GM12878 (cell line): ENCODE measurements around the gene PFKFB2. TPM values are rescaled to one million over a fixed set of nuclear protein-coding genes. Genes with fewer than 3 reads are reported as not detected.
A peak's percentile ranks its signal among the peaks of the same experiment; 100 is the strongest.

Experiments used
- BMI1 ChIP-seq: fragments of 450-650 bp; IDR thresholded peaks from 2 replicates; pipeline ENCODE4 v1.6.1; 2016; ENCODE audit warnings: mild to moderate bottlenecking, moderate library complexity, borderline replicate concordance
- CHD4 ChIP-seq: fragments of 200-600 bp; sonication (generic); IDR thresholded peaks from 2 replicates; pipeline ENCODE4 v1.6.1; 2016; ENCODE audit warnings: mild to moderate bottlenecking
- EP300 ChIP-seq, 2 experiments: fragments of 150-350 bp in 1 of 2; IDR thresholded peaks; 2 replicates each; pipeline ENCODE4 v1.6.1; 2011 to 2012; ENCODE audit warnings: low read depth in 2 of 2, low read length in 2 of 2, borderline replicate concordance in 1 of 2, improper control_type of control experiment in 1 of 2, inconsistent platforms in 1 of 2; ENCODE audit not compliant: control insufficient read depth in 1 of 2
- ESRRA ChIP-seq: IDR thresholded peaks from 2 replicates; pipeline ENCODE4 v1.6.1; 2012; ENCODE audit warnings: mild to moderate bottlenecking, low read length, improper control_type of control experiment
- FOXK2 ChIP-seq: fragments of 450-650 bp; IDR thresholded peaks from 2 replicates; pipeline ENCODE4 v1.6.1; 2017; ENCODE audit warnings: mild to moderate bottlenecking, moderate library complexity
- FOXM1 ChIP-seq: IDR thresholded peaks from 2 replicates; pipeline ENCODE4 v1.6.1; 2012; ENCODE audit warnings: low read depth, mild to moderate bottlenecking, inconsistent platforms, low read length, moderate library complexity
- GABPA ChIP-seq: IDR thresholded peaks from 2 replicates; pipeline ENCODE4 v1.6.1; 2014; ENCODE audit warnings: antibody characterized with exemption, low read depth, mild to moderate bottlenecking, inconsistent platforms
- HCFC1 ChIP-seq: fragments of 150-350 bp; IDR thresholded peaks from 2 replicates; pipeline ENCODE4 v1.6.1; 2014; ENCODE audit warnings: low read length
- IKZF1 ChIP-seq: fragments of 450-650 bp; conservative IDR thresholded peaks from 2 replicates; pipeline ENCODE4 v1.6.1; 2017; ENCODE audit warnings: antibody characterized with exemption, mild to moderate bottlenecking
- JUND ChIP-seq: IDR thresholded peaks from 2 replicates; pipeline ENCODE4 v1.6.1; 2012; ENCODE audit warnings: low read depth, mild to moderate bottlenecking, low read length, improper control_type of control experiment, moderate library complexity
- MTA2 ChIP-seq: fragments of 450-650 bp; IDR thresholded peaks from 2 replicates; pipeline ENCODE4 v1.6.1; 2016; ENCODE audit warnings: low read depth, mild to moderate bottlenecking, moderate library complexity
- MXI1 ChIP-seq: fragments of 150-350 bp; IDR thresholded peaks from 2 replicates; pipeline ENCODE4 v1.6.1; 2011; ENCODE audit warnings: low read depth, mild to moderate bottlenecking, inconsistent platforms, low read length, improper control_type of control experiment
- NFXL1 ChIP-seq: fragments of 450-650 bp; IDR thresholded peaks from 2 replicates; pipeline ENCODE4 v1.6.1; 2017; ENCODE audit warnings: antibody characterized with exemption, mild to moderate bottlenecking, borderline replicate concordance
- POLR2AphosphoS5 ChIP-seq: IDR thresholded peaks from 2 replicates; pipeline ENCODE4 v1.6.1; 2011; ENCODE audit warnings: mild to moderate bottlenecking, low read length, inconsistent platforms
- RB1 ChIP-seq: fragments of 450-650 bp; formaldehyde crosslinking; IDR thresholded peaks from 2 replicates; pipeline ENCODE4 v1.6.1; 2017; ENCODE audit warnings: mild to moderate bottlenecking, borderline replicate concordance
- SMC3 ChIP-seq: IDR thresholded peaks from 2 replicates; pipeline ENCODE4 v1.6.1; 2011; ENCODE audit warnings: low read length, improper control_type of control experiment, borderline replicate concordance
- SP1 ChIP-seq: IDR thresholded peaks from one replicate; pipeline ENCODE4 v1.6.1; 2011; ENCODE audit warnings: low read depth, low read length
- SPI1 ChIP-seq: IDR thresholded peaks from 2 replicates; pipeline ENCODE4 v1.6.1; 2011; ENCODE audit warnings: low read depth, mild to moderate bottlenecking, low read length, moderate library complexity, borderline replicate concordance; ENCODE audit not compliant: insufficient read depth
- SRF ChIP-seq, 2 experiments: IDR thresholded peaks; 2 replicates each; pipeline ENCODE4 v1.6.1; 2011; ENCODE audit warnings: low read depth in 2 of 2, low read length in 2 of 2, mild to moderate bottlenecking in 1 of 2, moderate library complexity in 1 of 2
- TCF3 ChIP-seq: IDR thresholded peaks from 2 replicates; pipeline ENCODE4 v1.6.1; 2012; ENCODE audit warnings: low read depth, mild to moderate bottlenecking, low read length, borderline replicate concordance; ENCODE audit not compliant: insufficient read depth
- WRNIP1 ChIP-seq: IDR thresholded peaks from 2 replicates; pipeline ENCODE4 v1.6.1; 2011; ENCODE audit warnings: low read depth, low read length, improper control_type of control experiment, borderline replicate concordance
- ZNF622 ChIP-seq: fragments of 450-650 bp; IDR thresholded peaks from 2 replicates; pipeline ENCODE4 v1.6.1; 2017; ENCODE audit warnings: mild to moderate bottlenecking, inconsistent platforms
- polyA plus RNA-seq, 11 experiments: library from polyadenylated mRNA; depleted of rRNA in 4 of 11; unstranded in 6 of 11; stranded (reverse) in 5 of 11; fragments of >200 nt; fragmentation: Nextera tagmentation in 4 of 11; fragmentation: Illumina TruSeq in 1 of 11; extraction: Ambion mirVana in 4 of 11; extraction: Trizol in 1 of 11; gene quantifications; 1 replicate in 1 of 11; 2 replicates in 10 of 11; pipeline versions ENCODE4 v1.2.1 to v1.2.3, GENCODE V29; 2011 to 2016; ENCODE audit warnings: inconsistent platforms in 2 of 11, missing spikeins in 2 of 11, low read depth in 1 of 11
- total RNA-seq, 4 experiments: library from RNA; depleted of rRNA in 3 of 4; stranded (reverse); fragments of >200 nt in 3 of 4; fragmentation: Illumina TruSeq in 1 of 4; extraction: Trizol in 1 of 4; gene quantifications; 2 replicates each; pipeline versions ENCODE4 v1.2.1 to v1.2.3, GENCODE V29; 2013 to 2021
- TF ChIP-seq, protein P1 (sequence below): fragments of 450-650 bp; conservative IDR thresholded peaks from 2 replicates; pipeline ENCODE4 v1.6.1; 2017; ENCODE audit warnings: mild to moderate bottlenecking, moderate library complexity
- TF ChIP-seq, protein P2 (sequence below): fragments of 450-650 bp; IDR thresholded peaks from 2 replicates; pipeline ENCODE4 v1.6.1; 2016; ENCODE audit warnings: mild to moderate bottlenecking, moderate library complexity, borderline replicate concordance
- TF ChIP-seq, protein P3 (sequence below): fragments of 450-650 bp; IDR thresholded peaks from 2 replicates; pipeline ENCODE4 v1.6.1; 2014; ENCODE audit warnings: mild to moderate bottlenecking

Gene PFKFB2
- total and polyA plus RNA-seq, 10 of the 15 experiments (the other 5 are each of a cell fraction or from before 2014, with no cell fraction given), result 0.40 to 1.3 (median 1.0) TPM

DNA sequence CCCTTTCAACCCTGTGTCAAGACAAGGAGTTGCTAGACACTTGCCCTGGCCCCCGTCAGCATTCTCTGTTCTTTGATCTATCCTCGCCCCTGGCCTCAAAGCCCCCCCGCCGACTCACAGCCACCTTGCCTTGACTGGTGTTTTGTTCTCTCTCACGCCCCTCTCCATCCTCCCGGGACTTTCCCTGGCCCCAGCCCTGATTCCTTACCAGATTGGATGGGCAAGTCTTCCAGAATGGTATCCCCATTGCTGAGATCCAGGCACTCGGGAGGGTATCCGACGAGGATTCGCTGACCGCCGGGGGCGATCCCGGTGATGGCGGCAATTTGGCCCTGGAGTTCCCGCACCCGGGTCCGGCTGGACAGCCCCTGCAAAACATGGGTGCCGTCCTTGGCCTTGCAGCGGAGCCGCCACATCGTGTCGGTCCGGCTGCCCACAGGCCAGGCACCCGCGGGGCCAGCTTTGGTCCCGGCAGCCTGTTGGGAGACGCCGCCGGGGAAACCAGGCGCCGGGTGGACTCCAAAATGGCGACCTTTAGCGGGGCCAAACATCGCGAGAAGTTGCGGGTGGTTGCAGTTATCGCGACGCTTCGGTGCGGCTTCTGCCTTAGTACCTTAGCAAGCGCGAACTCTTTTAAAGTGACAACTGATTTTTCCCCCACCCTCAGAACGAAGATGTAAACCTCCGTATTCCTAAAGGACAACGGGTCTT lies 2.4 kb upstream of the PFKFB2 start (continued):
- TF ChIP-seq ESRRA, result no peak
- TF ChIP-seq SMC3, result no peak
- TF ChIP-seq IKZF1, result peak; percentile 78
- TF ChIP-seq BMI1, result no peak
- TF ChIP-seq, protein P1, sequence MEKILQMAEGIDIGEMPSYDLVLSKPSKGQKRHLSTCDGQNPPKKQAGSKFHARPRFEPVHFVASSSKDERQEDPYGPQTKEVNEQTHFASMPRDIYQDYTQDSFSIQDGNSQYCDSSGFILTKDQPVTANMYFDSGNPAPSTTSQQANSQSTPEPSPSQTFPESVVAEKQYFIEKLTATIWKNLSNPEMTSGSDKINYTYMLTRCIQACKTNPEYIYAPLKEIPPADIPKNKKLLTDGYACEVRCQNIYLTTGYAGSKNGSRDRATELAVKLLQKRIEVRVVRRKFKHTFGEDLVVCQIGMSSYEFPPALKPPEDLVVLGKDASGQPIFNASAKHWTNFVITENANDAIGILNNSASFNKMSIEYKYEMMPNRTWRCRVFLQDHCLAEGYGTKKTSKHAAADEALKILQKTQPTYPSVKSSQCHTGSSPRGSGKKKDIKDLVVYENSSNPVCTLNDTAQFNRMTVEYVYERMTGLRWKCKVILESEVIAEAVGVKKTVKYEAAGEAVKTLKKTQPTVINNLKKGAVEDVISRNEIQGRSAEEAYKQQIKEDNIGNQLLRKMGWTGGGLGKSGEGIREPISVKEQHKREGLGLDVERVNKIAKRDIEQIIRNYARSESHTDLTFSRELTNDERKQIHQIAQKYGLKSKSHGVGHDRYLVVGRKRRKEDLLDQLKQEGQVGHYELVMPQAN, result peak; percentile 69; the same call in 1 of the 2 replicates
- TF ChIP-seq SRF (IDR thresholded peaks at IDR 0.05; ENCODE audit: low read depth in 2 of 2, low read length in 2 of 2), result no peak
- no peak for TF ChIP-seq CHD4
- TF ChIP-seq, protein P2, sequence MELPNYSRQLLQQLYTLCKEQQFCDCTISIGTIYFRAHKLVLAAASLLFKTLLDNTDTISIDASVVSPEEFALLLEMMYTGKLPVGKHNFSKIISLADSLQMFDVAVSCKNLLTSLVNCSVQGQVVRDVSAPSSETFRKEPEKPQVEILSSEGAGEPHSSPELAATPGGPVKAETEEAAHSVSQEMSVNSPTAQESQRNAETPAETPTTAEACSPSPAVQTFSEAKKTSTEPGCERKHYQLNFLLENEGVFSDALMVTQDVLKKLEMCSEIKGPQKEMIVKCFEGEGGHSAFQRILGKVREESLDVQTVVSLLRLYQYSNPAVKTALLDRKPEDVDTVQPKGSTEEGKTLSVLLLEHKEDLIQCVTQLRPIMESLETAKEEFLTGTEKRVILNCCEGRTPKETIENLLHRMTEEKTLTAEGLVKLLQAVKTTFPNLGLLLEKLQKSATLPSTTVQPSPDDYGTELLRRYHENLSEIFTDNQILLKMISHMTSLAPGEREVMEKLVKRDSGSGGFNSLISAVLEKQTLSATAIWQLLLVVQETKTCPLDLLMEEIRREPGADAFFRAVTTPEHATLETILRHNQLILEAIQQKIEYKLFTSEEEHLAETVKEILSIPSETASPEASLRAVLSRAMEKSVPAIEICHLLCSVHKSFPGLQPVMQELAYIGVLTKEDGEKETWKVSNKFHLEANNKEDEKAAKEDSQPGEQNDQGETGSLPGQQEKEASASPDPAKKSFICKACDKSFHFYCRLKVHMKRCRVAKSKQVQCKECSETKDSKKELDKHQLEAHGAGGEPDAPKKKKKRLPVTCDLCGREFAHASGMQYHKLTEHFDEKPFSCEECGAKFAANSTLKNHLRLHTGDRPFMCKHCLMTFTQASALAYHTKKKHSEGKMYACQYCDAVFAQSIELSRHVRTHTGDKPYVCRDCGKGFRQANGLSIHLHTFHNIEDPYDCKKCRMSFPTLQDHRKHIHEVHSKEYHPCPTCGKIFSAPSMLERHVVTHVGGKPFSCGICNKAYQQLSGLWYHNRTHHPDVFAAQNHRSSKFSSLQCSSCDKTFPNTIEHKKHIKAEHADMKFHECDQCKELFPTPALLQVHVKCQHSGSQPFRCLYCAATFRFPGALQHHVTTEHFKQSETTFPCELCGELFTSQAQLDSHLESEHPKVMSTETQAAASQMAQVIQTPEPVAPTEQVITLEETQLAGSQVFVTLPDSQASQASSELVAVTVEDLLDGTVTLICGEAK, result no peak; the same call in 1 of the 2 replicates
- TF ChIP-seq MXI1, result no peak; the same call in 1 of the 2 replicates
- no peak for TF ChIP-seq NFXL1
- TF ChIP-seq HCFC1, result no peak; the same call in 1 of the 2 replicates
- TF ChIP-seq JUND, result no peak
- TF ChIP-seq SPI1, result no peak
- no peak for TF ChIP-seq MTA2
- TF ChIP-seq FOXM1, result no peak
- TF ChIP-seq, protein P3, sequence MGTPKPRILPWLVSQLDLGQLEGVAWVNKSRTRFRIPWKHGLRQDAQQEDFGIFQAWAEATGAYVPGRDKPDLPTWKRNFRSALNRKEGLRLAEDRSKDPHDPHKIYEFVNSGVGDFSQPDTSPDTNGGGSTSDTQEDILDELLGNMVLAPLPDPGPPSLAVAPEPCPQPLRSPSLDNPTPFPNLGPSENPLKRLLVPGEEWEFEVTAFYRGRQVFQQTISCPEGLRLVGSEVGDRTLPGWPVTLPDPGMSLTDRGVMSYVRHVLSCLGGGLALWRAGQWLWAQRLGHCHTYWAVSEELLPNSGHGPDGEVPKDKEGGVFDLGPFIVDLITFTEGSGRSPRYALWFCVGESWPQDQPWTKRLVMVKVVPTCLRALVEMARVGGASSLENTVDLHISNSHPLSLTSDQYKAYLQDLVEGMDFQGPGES, result no peak
- no peak for TF ChIP-seq TCF3
- TF ChIP-seq RB1, result no peak
- no peak for TF ChIP-seq EP300 (IDR thresholded peaks at IDR 0.05; ENCODE audit: borderline replicate concordance in 1 of 2, control insufficient read depth in 1 of 2, low read depth in 2 of 2, low read length in 2 of 2)
- TF ChIP-seq FOXK2, result no peak
- no peak for TF ChIP-seq SP1
- no peak for TF ChIP-seq WRNIP1
- no peak for TF ChIP-seq GABPA
- peak; percentile 54; the same call in 1 of the 2 replicates for TF ChIP-seq POLR2AphosphoS5
- no peak for TF ChIP-seq ZNF622
